Omental fat pad (tissue), 4 donors: Measurements from ENCODE around the gene ANKIB1. TPM values are rescaled to one million over a fixed set of nuclear protein-coding genes. Genes with fewer than 3 reads are reported as not detected.

Experiments used
- ATAC-seq: fragments of 150-250 bp; one replicate; pipeline ENCODE4 v1.9.1; 2016; ENCODE audit warnings: mild to moderate bottlenecking, moderate library complexity; ENCODE audit not compliant: low FRiP score
- DNase-seq: peaks from one replicate; pipeline ENCODE4 v3.0.0-alpha.2; 2019; ENCODE audit warnings: low spot score
- total RNA-seq, 4 donors: library from RNA; depleted of rRNA; stranded (reverse); fragments of >200 nt; gene quantifications; one replicate each; pipeline ENCODE4 v1.1.0, GENCODE V29; 2016
- TF ChIP-seq, protein P1 (sequence below), 3 donors: fragments of 450-650 bp; IDR thresholded peaks; one replicate each; pipeline ENCODE4 v1.5.1; 2016 to 2017; ENCODE audit warnings: antibody characterized with exemption in 3 of 3, mild to moderate bottlenecking in 3 of 3, moderate library complexity in 2 of 3

Gene ANKIB1
- total RNA-seq, 4 donors from 2014 or later: 30.6 to 55.2 (median 36.3) TPM

DNA sequence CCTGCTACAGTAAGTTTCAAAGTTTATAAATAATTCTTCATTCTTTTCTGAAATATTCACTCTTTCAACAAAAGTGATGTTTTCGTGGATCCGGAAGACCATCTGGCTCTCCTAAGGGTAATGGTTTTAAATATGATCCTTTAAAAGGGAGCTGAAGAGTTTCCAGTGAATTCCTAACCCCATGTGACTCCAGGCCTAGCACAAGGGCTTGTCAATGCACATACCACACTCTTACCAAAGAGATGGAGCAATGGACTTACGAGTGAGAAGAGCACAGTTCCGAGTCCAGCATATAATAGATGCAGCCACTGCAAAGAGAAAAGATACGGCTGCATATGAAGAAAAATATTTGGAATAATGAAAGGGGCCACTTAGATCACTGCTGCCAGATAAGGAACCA is 169.5 kb downstream of the ANKIB1 start:
- no peak for DNase-seq
- no peak for ATAC-seq
- TF ChIP-seq, protein P1, sequence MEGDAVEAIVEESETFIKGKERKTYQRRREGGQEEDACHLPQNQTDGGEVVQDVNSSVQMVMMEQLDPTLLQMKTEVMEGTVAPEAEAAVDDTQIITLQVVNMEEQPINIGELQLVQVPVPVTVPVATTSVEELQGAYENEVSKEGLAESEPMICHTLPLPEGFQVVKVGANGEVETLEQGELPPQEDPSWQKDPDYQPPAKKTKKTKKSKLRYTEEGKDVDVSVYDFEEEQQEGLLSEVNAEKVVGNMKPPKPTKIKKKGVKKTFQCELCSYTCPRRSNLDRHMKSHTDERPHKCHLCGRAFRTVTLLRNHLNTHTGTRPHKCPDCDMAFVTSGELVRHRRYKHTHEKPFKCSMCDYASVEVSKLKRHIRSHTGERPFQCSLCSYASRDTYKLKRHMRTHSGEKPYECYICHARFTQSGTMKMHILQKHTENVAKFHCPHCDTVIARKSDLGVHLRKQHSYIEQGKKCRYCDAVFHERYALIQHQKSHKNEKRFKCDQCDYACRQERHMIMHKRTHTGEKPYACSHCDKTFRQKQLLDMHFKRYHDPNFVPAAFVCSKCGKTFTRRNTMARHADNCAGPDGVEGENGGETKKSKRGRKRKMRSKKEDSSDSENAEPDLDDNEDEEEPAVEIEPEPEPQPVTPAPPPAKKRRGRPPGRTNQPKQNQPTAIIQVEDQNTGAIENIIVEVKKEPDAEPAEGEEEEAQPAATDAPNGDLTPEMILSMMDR (IDR thresholded peaks at IDR 0.05): no peak

DNA sequence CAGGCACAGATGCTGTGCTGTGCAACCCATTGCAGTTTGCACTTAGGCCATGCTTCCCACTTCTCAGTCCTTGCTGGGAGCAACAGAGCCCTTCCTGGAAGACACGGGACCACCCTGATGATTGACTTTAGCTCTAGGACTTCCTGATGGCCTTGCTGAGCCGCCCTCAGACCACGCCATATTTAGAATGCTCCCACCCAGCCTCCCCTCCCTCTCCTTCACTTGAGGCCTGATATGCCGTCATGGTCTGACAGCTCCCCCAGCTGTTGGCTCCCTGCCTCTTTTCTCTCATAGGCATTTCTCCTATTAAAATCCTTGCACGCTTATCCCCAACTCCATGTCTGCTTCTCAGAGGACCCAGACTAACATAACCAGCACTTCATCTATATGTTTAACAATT is 172.1 kb downstream of the ANKIB1 start:
- TF ChIP-seq, protein P1 (IDR thresholded peaks at IDR 0.05): no peak
- ATAC-seq: no peak

DNA sequence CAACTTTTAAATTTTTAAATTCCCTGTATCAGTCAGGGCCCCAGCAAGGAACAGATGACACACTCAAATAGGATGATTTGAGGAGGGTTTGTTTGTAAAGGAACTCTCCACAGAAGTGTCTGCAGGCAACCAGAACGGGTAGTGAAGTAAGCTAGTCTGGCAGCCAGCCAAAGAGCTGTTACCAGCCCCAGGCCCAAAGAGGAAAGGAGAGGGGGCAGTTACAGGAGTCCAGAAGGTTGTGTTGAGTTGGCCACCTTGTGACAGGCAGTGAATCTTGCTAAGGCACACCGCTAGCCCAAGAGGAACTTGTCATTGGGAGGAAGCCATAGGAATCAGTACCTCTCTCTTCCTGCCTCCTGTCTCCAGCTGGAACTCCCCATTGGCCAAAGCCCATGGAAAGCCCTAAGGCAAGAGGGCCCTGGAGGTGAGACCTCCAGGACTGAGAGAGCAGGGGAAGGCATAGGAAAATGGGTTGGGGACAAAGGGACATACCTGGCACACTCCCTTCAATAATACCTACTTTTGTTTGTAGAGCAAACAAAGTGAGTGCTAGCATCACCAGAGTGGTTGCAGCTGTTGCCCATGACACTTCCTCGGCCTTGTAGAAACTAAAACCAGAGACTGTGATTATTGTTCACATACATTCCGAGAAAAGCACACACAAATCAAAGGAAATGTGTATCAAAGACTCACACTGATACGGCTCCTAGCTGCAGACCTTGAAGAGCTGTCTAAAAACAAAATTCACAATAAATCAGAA is 176.1 kb downstream of the ANKIB1 start:
- TF ChIP-seq, protein P1 (IDR thresholded peaks at IDR 0.05): no peak
- ATAC-seq: no peak
- DNase-seq: no peak

More for the DNA sequence above, 172.1 kb downstream of the ANKIB1 start:
- no peak for DNase-seq

DNA sequence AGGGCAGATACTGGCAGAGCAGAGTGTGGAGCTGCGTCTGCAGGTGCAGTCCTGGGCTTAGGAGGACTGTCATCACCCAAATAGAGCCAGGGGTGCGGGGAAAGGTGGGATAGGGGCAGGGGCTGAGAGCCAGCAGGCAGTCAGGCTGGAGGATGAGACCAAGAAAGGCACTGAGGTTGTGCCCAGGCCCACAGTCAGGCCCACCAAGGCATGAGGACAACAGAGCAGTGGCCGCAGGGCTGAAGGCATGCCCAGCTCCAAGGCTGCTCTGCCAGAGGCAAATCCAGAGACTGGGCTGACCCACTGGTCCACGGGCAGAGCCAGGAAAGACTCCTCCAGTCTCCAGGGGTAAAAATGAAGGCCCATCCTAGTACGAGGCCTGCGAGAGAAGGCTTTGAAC is 177.2 kb downstream of the ANKIB1 start:
- TF ChIP-seq, protein P1 (IDR thresholded peaks at IDR 0.05): no peak
- no peak for ATAC-seq

DNA sequence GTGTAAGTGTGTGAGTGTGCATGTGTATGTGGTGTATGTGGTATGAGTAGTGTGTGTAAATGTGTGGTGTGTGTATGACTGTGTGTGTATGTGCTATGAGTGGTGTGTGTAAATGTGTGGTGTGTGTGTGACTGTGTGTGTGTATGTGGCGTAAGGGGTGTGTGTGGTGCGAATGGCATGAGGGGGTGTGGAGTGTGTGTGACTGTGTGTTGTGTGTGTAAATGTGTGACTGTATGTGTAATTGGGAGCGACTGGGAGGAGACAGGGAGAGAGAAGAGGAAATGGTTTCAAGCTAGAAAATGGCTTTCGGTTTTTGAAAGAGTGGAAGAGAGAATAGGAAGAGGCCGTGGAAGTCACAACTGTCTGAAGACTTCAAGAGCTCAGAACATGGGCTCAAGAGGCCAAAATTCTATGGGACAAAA is 177.9 kb downstream of the ANKIB1 start:
- DNase-seq (no peak), ATAC-seq (no peak)
- TF ChIP-seq, protein P1 (IDR thresholded peaks at IDR 0.05): no peak

More for the DNA sequence above, 177.2 kb downstream of the ANKIB1 start:
- DNase-seq: no peak

DNA sequence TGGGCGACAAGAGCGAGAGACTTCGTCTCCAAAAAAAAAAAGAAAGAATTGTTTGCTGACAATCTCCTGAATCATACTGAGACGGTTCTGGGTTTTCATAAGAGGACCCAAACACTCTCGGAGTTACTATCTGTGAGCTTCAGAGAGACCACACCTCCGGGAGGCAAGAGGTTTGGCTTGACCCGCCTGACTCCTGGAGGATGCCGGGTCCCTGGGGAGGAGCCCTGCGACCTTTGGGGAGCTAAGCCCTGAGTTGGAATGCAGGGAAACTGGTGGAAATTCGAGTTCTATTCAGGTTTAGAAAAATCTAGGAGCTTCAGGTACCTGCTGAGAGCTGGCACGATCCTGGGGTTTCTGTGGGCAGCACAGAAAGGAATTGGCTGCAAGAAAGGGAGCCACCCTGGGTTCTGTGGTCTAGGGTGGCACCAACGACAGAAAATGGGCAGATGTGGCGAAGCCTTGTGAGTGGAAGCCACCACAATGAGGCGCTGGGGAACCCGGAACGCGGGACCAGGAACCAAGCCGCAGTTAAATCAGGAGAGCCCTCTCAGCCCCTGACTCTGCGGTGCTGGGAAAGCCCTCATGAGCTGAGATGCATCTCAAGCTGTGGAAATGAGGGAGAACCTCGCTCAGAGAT is 179.7 kb downstream of the ANKIB1 start:
- DNase-seq: no peak
- TF ChIP-seq, protein P1 (IDR thresholded peaks at IDR 0.05): no peak
- ATAC-seq: no peak

DNA sequence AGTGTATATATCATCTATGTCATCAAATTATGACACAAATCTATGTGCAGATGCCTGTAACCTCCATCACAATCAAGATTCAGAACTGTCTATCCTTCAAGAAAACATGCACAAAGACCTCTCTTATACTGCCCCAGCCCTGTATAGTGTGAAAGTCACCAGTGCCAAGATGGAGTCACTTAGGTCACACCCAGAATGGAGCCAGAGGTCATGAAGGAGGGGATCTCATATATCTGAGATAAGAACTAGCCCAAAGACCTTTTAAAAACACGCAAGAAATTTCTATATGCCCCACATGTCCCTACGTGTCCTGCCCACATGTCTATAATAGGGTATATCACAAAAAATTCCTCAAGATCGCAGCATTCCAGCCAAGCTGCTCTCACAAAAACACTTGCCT is 181.4 kb downstream of the ANKIB1 start:
- ATAC-seq (no peak), DNase-seq (no peak)

More for the DNA sequence above, 181.4 kb downstream of the ANKIB1 start:
- TF ChIP-seq, protein P1 (IDR thresholded peaks at IDR 0.05): no peak
